ENCODE measurements around the gene SHLD2. TPM values are rescaled to one million over a fixed set of nuclear protein-coding genes. Genes with fewer than 3 reads are reported as not detected.
"Not testable (repeated sequence)": the region's sequence is repeated elsewhere in the genome, so short reads cannot be mapped to it uniquely, and the experiment has no call there.

The SHLD2 gene
- total RNA-seq, 2 experiments from 2014 or later: 31.0 to 31.4 TPM

- H3K4me3 Mint-ChIP-seq, H3K9me3 Mint-ChIP-seq, H3K27ac Mint-ChIP-seq, DNase-seq, H3K27me3 Mint-ChIP-seq, CTCF ChIA-PET, POLR2A ChIA-PET, H3K4me1 Mint-ChIP-seq: not testable (repeated sequence)
- peaks cover 34% of the 10 kb centered on the region for H3K36me3 Mint-ChIP-seq (ENCODE audit: low read depth)
These were observed 37.2 kb downstream of the SHLD2 start for GRCh38 chr10:87132176-87132575.

- H3K4me3 Mint-ChIP-seq, H3K4me1 Mint-ChIP-seq, H3K27ac Mint-ChIP-seq, H3K9me3 Mint-ChIP-seq, H3K27me3 Mint-ChIP-seq, POLR2A ChIA-PET, DNase-seq, CTCF ChIA-PET: not testable (repeated sequence)
- H3K36me3 Mint-ChIP-seq (ENCODE audit: low read depth): peaks cover 41% of the 10 kb centered on the region
These were observed 38.9 kb downstream of the SHLD2 start for GRCh38 chr10:87133936-87134335.

GRCh38 chr10:87134440-87134839 lies 39.4 kb downstream of the SHLD2 start:
- H3K9me3 Mint-ChIP-seq, POLR2A ChIA-PET, H3K27me3 Mint-ChIP-seq, H3K27ac Mint-ChIP-seq, H3K4me3 Mint-ChIP-seq, H3K4me1 Mint-ChIP-seq, DNase-seq, CTCF ChIA-PET: not testable (repeated sequence)
- H3K36me3 Mint-ChIP-seq (ENCODE audit: low read depth): peaks cover 39% of the 10 kb centered on the region

- H3K9me3 Mint-ChIP-seq, CTCF ChIA-PET: not testable (repeated sequence)
These were observed 42.5 kb downstream of the SHLD2 start for GRCh38 chr10:87137478-87137877.

GRCh38 chr10:87142230-87143108 lies 47.5 kb downstream of the SHLD2 start:
- H3K27ac Mint-ChIP-seq; H3K36me3 Mint-ChIP-seq (ENCODE audit: low read depth); H3K27me3 Mint-ChIP-seq; CTCF ChIA-PET; POLR2A ChIA-PET; H3K9me3 Mint-ChIP-seq; DNase-seq; H3K4me1 Mint-ChIP-seq; H3K4me3 Mint-ChIP-seq: not testable (repeated sequence)

More at GRCh38 chr10:87137478-87137877, 42.5 kb downstream of the SHLD2 start:
- H3K4me1 Mint-ChIP-seq, POLR2A ChIA-PET, DNase-seq, H3K4me3 Mint-ChIP-seq, H3K27ac Mint-ChIP-seq, H3K27me3 Mint-ChIP-seq: not testable (repeated sequence)
- peaks cover 35% of the 10 kb centered on the region for H3K36me3 Mint-ChIP-seq (ENCODE audit: low read depth)

GRCh38 chr10:87143109-87143418 lies 48.1 kb downstream of the SHLD2 start:
- H3K4me1 Mint-ChIP-seq; H3K27me3 Mint-ChIP-seq; DNase-seq; POLR2A ChIA-PET; H3K27ac Mint-ChIP-seq; CTCF ChIA-PET; H3K36me3 Mint-ChIP-seq (ENCODE audit: low read depth); H3K9me3 Mint-ChIP-seq; H3K4me3 Mint-ChIP-seq: not testable (repeated sequence)

- DNase-seq; H3K27ac Mint-ChIP-seq; H3K4me1 Mint-ChIP-seq; H3K9me3 Mint-ChIP-seq; H3K27me3 Mint-ChIP-seq; CTCF ChIA-PET; H3K36me3 Mint-ChIP-seq (ENCODE audit: low read depth); H3K4me3 Mint-ChIP-seq; POLR2A ChIA-PET: not testable (repeated sequence)
These were observed 50.6 kb downstream of the SHLD2 start for GRCh38 chr10:87145598-87145997.

- H3K4me3 Mint-ChIP-seq; DNase-seq; H3K9me3 Mint-ChIP-seq; H3K27ac Mint-ChIP-seq; H3K27me3 Mint-ChIP-seq; H3K4me1 Mint-ChIP-seq; H3K36me3 Mint-ChIP-seq (ENCODE audit: low read depth); POLR2A ChIA-PET: not testable (repeated sequence)
- CTCF ChIA-PET: interaction anchor here (0.7 to 1.0 kb wide), 2 partner anchors 54 to 199 kb away, joined by 3 to 4 read pairs; partner anchors contain the start of gene SHLD2
These were observed 54.1 kb downstream of the SHLD2 start for GRCh38 chr10:87149020-87149609.

- H3K4me3 Mint-ChIP-seq; H3K9me3 Mint-ChIP-seq; CTCF ChIA-PET; DNase-seq; H3K36me3 Mint-ChIP-seq (ENCODE audit: low read depth); H3K27ac Mint-ChIP-seq; POLR2A ChIA-PET; H3K27me3 Mint-ChIP-seq; H3K4me1 Mint-ChIP-seq: not testable (repeated sequence)
These were observed 56.5 kb downstream of the SHLD2 start for GRCh38 chr10:87151516-87151915.

- H3K4me1 Mint-ChIP-seq; CTCF ChIA-PET; H3K27me3 Mint-ChIP-seq; POLR2A ChIA-PET; H3K4me3 Mint-ChIP-seq; H3K9me3 Mint-ChIP-seq; H3K27ac Mint-ChIP-seq; DNase-seq; H3K36me3 Mint-ChIP-seq (ENCODE audit: low read depth): not testable (repeated sequence)
These were observed 61.8 kb downstream of the SHLD2 start for GRCh38 chr10:87156841-87157240.

GRCh38 chr10:87157821-87158220 lies 62.8 kb downstream of the SHLD2 start:
- not testable (repeated sequence) for H3K4me1 Mint-ChIP-seq, H3K27ac Mint-ChIP-seq

GRCh38 chr10:87162703-87163293 lies 67.8 kb downstream of the SHLD2 start:
- not testable (repeated sequence) for H3K9me3 Mint-ChIP-seq, H3K27me3 Mint-ChIP-seq

More at GRCh38 chr10:87157821-87158220, 62.8 kb downstream of the SHLD2 start:
- H3K4me3 Mint-ChIP-seq; DNase-seq; H3K27me3 Mint-ChIP-seq; H3K36me3 Mint-ChIP-seq (ENCODE audit: low read depth); POLR2A ChIA-PET; CTCF ChIA-PET; H3K9me3 Mint-ChIP-seq: not testable (repeated sequence)

GRCh38 chr10:87163414-87163813 lies 68.4 kb downstream of the SHLD2 start:
- POLR2A ChIA-PET, H3K4me1 Mint-ChIP-seq, H3K9me3 Mint-ChIP-seq, H3K4me3 Mint-ChIP-seq, H3K27ac Mint-ChIP-seq, CTCF ChIA-PET, H3K27me3 Mint-ChIP-seq, DNase-seq: not testable (repeated sequence)
- H3K36me3 Mint-ChIP-seq (ENCODE audit: low read depth): peaks cover 12% of the 10 kb centered on the region

More at GRCh38 chr10:87162703-87163293, 67.8 kb downstream of the SHLD2 start:
- H3K4me3 Mint-ChIP-seq, CTCF ChIA-PET, H3K4me1 Mint-ChIP-seq, POLR2A ChIA-PET, DNase-seq, H3K27ac Mint-ChIP-seq: not testable (repeated sequence)
- peaks cover 13% of the 10 kb centered on the region for H3K36me3 Mint-ChIP-seq (ENCODE audit: low read depth)

GRCh38 chr10:87169857-87170256 lies 74.9 kb downstream of the SHLD2 start:
- H3K27ac Mint-ChIP-seq; POLR2A ChIA-PET; DNase-seq; H3K27me3 Mint-ChIP-seq; H3K36me3 Mint-ChIP-seq (ENCODE audit: low read depth); H3K9me3 Mint-ChIP-seq; H3K4me3 Mint-ChIP-seq; H3K4me1 Mint-ChIP-seq; CTCF ChIA-PET: not testable (repeated sequence)
